ENCODE measurements around the gene FAM13C.

- TF ChIP-seq YY1 (IDR thresholded peaks at IDR 0.05; ENCODE audit: insufficient read depth, insufficient read length), result no peak
- TF ChIP-seq ZNF274 (IDR thresholded peaks at IDR 0.05; ENCODE audit: low read depth, low read length), result no peak
These were observed 61.1 kb downstream of the FAM13C start for GRCh38 chr10:59301067-59301754.
